ENCODE data around the gene DYNC1H1.

- no peak for TF ChIP-seq EZH2 (IDR thresholded peaks at IDR 0.05; ENCODE audit: low read length, missing control alignments)
- TF ChIP-seq CTCF (conservative IDR thresholded peaks at IDR 0.05 in 1 of 2, IDR thresholded peaks at IDR 0.05 in 1 of 2; ENCODE audit: low read depth in 1 of 2, low read length in 2 of 2), result no peak
Observed at GRCh38 chr14:101997429-101998336, 33.3 kb downstream of the DYNC1H1 start.

Data from fibroblast of lung (primary cell).